ENCODE data around the gene RELN.

DNA sequence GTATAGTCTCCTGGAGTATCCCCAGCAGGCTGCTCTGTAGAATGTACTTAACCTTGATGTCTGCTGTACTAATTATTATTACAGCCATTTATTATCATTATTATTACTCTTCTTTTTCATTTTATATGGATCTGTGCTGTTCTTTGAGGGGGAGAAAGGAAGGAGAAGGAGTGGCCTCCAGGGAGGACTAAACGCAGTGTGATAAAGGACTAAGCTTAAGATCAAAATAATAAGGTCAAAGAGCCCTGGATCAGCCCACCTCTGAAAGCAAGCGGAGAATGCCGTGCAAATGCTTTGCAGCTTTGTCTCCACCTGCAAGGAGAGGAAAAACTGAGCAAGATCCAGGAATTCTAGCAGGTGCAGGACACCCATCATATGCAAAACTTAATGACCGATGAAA, 65.3 kb downstream of the RELN start:
- TF ChIP-seq, protein P1, sequence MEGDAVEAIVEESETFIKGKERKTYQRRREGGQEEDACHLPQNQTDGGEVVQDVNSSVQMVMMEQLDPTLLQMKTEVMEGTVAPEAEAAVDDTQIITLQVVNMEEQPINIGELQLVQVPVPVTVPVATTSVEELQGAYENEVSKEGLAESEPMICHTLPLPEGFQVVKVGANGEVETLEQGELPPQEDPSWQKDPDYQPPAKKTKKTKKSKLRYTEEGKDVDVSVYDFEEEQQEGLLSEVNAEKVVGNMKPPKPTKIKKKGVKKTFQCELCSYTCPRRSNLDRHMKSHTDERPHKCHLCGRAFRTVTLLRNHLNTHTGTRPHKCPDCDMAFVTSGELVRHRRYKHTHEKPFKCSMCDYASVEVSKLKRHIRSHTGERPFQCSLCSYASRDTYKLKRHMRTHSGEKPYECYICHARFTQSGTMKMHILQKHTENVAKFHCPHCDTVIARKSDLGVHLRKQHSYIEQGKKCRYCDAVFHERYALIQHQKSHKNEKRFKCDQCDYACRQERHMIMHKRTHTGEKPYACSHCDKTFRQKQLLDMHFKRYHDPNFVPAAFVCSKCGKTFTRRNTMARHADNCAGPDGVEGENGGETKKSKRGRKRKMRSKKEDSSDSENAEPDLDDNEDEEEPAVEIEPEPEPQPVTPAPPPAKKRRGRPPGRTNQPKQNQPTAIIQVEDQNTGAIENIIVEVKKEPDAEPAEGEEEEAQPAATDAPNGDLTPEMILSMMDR (conservative IDR thresholded peaks at IDR 0.05; ENCODE audit: low read depth, low read length) = no peak
- no peak for TF ChIP-seq EZH2 (IDR thresholded peaks at IDR 0.05; ENCODE audit: low read length, unreplicated experiment)
